D721Med (cell line): ENCODE results near the gene SMAD9.

Source experiments
- DNase-seq: peaks from one replicate; pipeline ENCODE4 v3.0.0; 2011; ENCODE audit warnings: low spot score; ENCODE audit not compliant: insufficient read length
- FAIRE-seq: peaks from 2 replicates; lab custom pipeline; 2011; peaks lifted over from hg19 to GRCh38; lab: Jason Lieb, UNC
- CTCF ChIP-seq: IDR thresholded peaks from 2 replicates; pipeline ENCODE4 v1.5.1; 2012; ENCODE audit warnings: mild to moderate bottlenecking, control low read depth; ENCODE audit not compliant: insufficient read depth; ENCODE audit errors: missing control alignments

SMAD9 gene

GRCh38 chr13:36839981-36840380 is 80.1 kb downstream of the SMAD9 start:
- DNase-seq (no peak), FAIRE-seq (peak; percentile 82)
- TF ChIP-seq CTCF = no peak

GRCh38 chr13:36839281-36839680 is 80.8 kb downstream of the SMAD9 start:
- DNase-seq (no peak), FAIRE-seq (no peak)
- no peak for TF ChIP-seq CTCF

GRCh38 chr13:36837354-36838092 is 82.5 kb downstream of the SMAD9 start:
- no peak for TF ChIP-seq CTCF
- no peak for DNase-seq
- FAIRE-seq = no peak

GRCh38 chr13:36834299-36834698 is 85.7 kb downstream of the SMAD9 start:
- FAIRE-seq (no peak), DNase-seq (no peak)
- TF ChIP-seq CTCF = no peak

- FAIRE-seq (no peak), DNase-seq (no peak)
- no peak for TF ChIP-seq CTCF
These were observed 88.7 kb downstream of the SMAD9 start for GRCh38 chr13:36831291-36831690.

- DNase-seq (no peak), FAIRE-seq (no peak)
- TF ChIP-seq CTCF = no peak
These were observed 90.3 kb downstream of the SMAD9 start for GRCh38 chr13:36829753-36830152.

- FAIRE-seq (no peak), DNase-seq (no peak)
- no peak for TF ChIP-seq CTCF
These were observed 97.3 kb downstream of the SMAD9 start for GRCh38 chr13:36822785-36823184.
